WTC11 (cell line): ENCODE data around the gene MLX. TPM values are rescaled to one million over a fixed set of nuclear protein-coding genes. Genes with fewer than 3 reads are reported as not detected.

Experiments
- ATAC-seq: fragments of 200-7000 bp; cut with Tn5 transposase; 2 replicates; pipeline ENCODE4 v1.10.0; 2021; ENCODE audit warnings: mild to moderate bottlenecking, moderate library complexity
- CTCF ChIA-PET: fragments of 300-600 bp; sonication (Branson Sonifier 250); formaldehyde crosslinking; loops from one replicate; lab custom pipeline; 2021; ENCODE audit warnings: antibody characterized with exemption; lab: Charles Lee
- POLR2A ChIA-PET: fragments of 350-600 bp; sonication (Branson Sonifier 250); formaldehyde crosslinking; loops from one replicate; lab custom pipeline; 2021; ENCODE audit warnings: antibody characterized with exemption; lab: Charles Lee
- DNase-seq: peaks from one replicate; pipeline ENCODE4 v3.0.0; 2021; ENCODE audit warnings: low spot score
- H3K27ac Mint-ChIP-seq: 2 replicates; pipeline ENCODE4 v1.8.0; 2021; ENCODE audit warnings: mixed read lengths
- H3K27me3 Mint-ChIP-seq: 2 replicates; pipeline ENCODE4 v1.8.0; 2021; ENCODE audit warnings: low read depth, mild to moderate bottlenecking, moderate library complexity, mixed read lengths
- H3K36me3 Mint-ChIP-seq: 2 replicates; pipeline ENCODE4 v1.8.0; 2021; ENCODE audit warnings: mixed read lengths
- H3K4me1 Mint-ChIP-seq: 2 replicates; pipeline ENCODE4 v1.8.0; 2022; ENCODE audit warnings: mixed read lengths
- H3K4me3 Mint-ChIP-seq: 2 replicates; pipeline ENCODE4 v1.8.0; 2021; ENCODE audit warnings: mild to moderate bottlenecking, moderate library complexity, mixed read lengths
- H3K9me3 Mint-ChIP-seq: 2 replicates; pipeline ENCODE4 v1.8.0; 2021; ENCODE audit warnings: mixed read lengths
- AFF4 ChIP-seq: sonication (generic); formaldehyde crosslinking; IDR thresholded peaks from 2 replicates; pipeline ENCODE4 v1.8.1; 2023; ENCODE audit warnings: mild to moderate bottlenecking, missing genetic modification reagents, borderline replicate concordance
- CREM ChIP-seq: sonication (generic); formaldehyde crosslinking; IDR thresholded peaks from 2 replicates; pipeline ENCODE4 v1.8.1; 2022; ENCODE audit warnings: mild to moderate bottlenecking, missing genetic modification reagents, moderate library complexity
- GRHL2 ChIP-seq: fragments of 250-450 bp; sonication (Bioruptor Pico); IDR thresholded peaks from 2 replicates; pipeline ENCODE4 v1.8.0; 2022; ENCODE audit warnings: mild to moderate bottlenecking, moderate library complexity; ENCODE audit not compliant: insufficient replicate concordance, severe bottlenecking
- GTF2I ChIP-seq: fragments of 250-450 bp; sonication (Bioruptor Pico); conservative IDR thresholded peaks from 2 replicates; pipeline ENCODE4 v1.4.0; 2021; ENCODE audit warnings: mild to moderate bottlenecking
- HMGA2 ChIP-seq: fragments of 250-450 bp; sonication (Bioruptor Pico); IDR thresholded peaks from 2 replicates; pipeline ENCODE4 v1.4.0; 2021; ENCODE audit warnings: mild to moderate bottlenecking, moderate library complexity
- JAZF1 ChIP-seq: fragments of 250-450 bp; sonication (Bioruptor Pico); IDR thresholded peaks from 2 replicates; pipeline ENCODE4 v1.9.0; 2021; ENCODE audit warnings: moderate library complexity, mild to moderate bottlenecking, inconsistent platforms
- MYBL2 ChIP-seq: sonication (generic); formaldehyde crosslinking; IDR thresholded peaks from 2 replicates; pipeline ENCODE4 v1.8.1; 2023; ENCODE audit warnings: mild to moderate bottlenecking, moderate library complexity, missing genetic modification reagents
- PRRX2 ChIP-seq: fragments of 250-450 bp; sonication (Bioruptor Pico); IDR thresholded peaks from 2 replicates; pipeline ENCODE4 v1.8.0; 2021; ENCODE audit warnings: mild to moderate bottlenecking
- SMAD4 ChIP-seq: sonication (generic); formaldehyde crosslinking; IDR thresholded peaks from 2 replicates; pipeline ENCODE4 v1.8.0; 2022; ENCODE audit warnings: mild to moderate bottlenecking, missing genetic modification reagents
- SOX15 ChIP-seq: fragments of 250-450 bp; sonication (Bioruptor Pico); IDR thresholded peaks from 2 replicates; pipeline ENCODE4 v1.9.0; 2021; ENCODE audit warnings: mild to moderate bottlenecking
- SP1 ChIP-seq: sonication (generic); formaldehyde crosslinking; conservative IDR thresholded peaks from 2 replicates; pipeline ENCODE4 v1.8.1; 2022; ENCODE audit warnings: missing genetic modification reagents
- TEAD4 ChIP-seq: sonication (generic); formaldehyde crosslinking; IDR thresholded peaks from 2 replicates; pipeline ENCODE4 v1.8.0; 2022; ENCODE audit warnings: mild to moderate bottlenecking, missing genetic modification reagents
- ZNF138 ChIP-seq: sonication (generic); formaldehyde crosslinking; conservative IDR thresholded peaks from 2 replicates; pipeline ENCODE4 v1.8.1; 2022; ENCODE audit warnings: mild to moderate bottlenecking, moderate library complexity, missing genetic modification reagents
- ZNF281 ChIP-seq: sonication (generic); formaldehyde crosslinking; IDR thresholded peaks from 2 replicates; pipeline ENCODE4 v1.8.0; 2023; ENCODE audit warnings: mild to moderate bottlenecking, missing genetic modification reagents
- ZNF317 ChIP-seq: sonication (generic); formaldehyde crosslinking; IDR thresholded peaks from 2 replicates; pipeline ENCODE4 v1.8.1; 2023; ENCODE audit warnings: low read depth, mild to moderate bottlenecking, moderate library complexity, missing genetic modification reagents, borderline replicate concordance
- total RNA-seq: library from RNA; stranded (reverse); gene quantifications from 3 replicates; pipeline ENCODE4 v1.2.3, GENCODE V29; 2021
- TF ChIP-seq, protein P1 (sequence below): sonication (generic); formaldehyde crosslinking; IDR thresholded peaks from 2 replicates; pipeline ENCODE4 v1.8.1; 2022; ENCODE audit warnings: mild to moderate bottlenecking, missing genetic modification reagents, moderate library complexity, borderline replicate concordance
- TF ChIP-seq, protein P2 (sequence below): sonication (generic); formaldehyde crosslinking; conservative IDR thresholded peaks from 2 replicates; pipeline ENCODE4 v1.8.1; 2023; ENCODE audit warnings: mild to moderate bottlenecking, low read depth, missing genetic modification reagents, moderate library complexity

MLX gene
- total RNA-seq, 1 experiment from 2014 or later, result 34.9 TPM

- ChIA-PET CTCF (interaction anchor here (0.6 to 2.6 kb wide), 6 partner anchors 24 to 210 kb away, joined by 3 to 22 read pairs (median 9); partner anchors contain the start of gene PSMC3IP), POLR2A (no interaction called here)
- TF ChIP-seq SMAD4 (CRISPR knock-in tag) (no peak), TEAD4 (CRISPR knock-in tag) (no peak), JAZF1 (CRISPR knock-in tag) (no peak), SP1 (CRISPR knock-in tag) (no peak), PRRX2 (CRISPR knock-in tag) (no peak), SOX15 (no peak), CREM (CRISPR knock-in tag) (no peak)
- TF ChIP-seq, protein P1, sequence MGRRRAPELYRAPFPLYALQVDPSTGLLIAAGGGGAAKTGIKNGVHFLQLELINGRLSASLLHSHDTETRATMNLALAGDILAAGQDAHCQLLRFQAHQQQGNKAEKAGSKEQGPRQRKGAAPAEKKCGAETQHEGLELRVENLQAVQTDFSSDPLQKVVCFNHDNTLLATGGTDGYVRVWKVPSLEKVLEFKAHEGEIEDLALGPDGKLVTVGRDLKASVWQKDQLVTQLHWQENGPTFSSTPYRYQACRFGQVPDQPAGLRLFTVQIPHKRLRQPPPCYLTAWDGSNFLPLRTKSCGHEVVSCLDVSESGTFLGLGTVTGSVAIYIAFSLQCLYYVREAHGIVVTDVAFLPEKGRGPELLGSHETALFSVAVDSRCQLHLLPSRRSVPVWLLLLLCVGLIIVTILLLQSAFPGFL (CRISPR knock-in tag), result 0 out of 2 replicates have a peak, but pooled peaks have one; percentile 37
- no peaks in the 10 kb centered on the region for H3K36me3 Mint-ChIP-seq
- ATAC-seq, result peak; percentile 7
- H3K27ac Mint-ChIP-seq, result 0 out of 2 replicates have a peak overlapping the region, but pooled peaks have one; percentile 57
- peaks cover 2% of the 10 kb centered on the region; the same call in 1 of the 2 replicates for H3K27me3 Mint-ChIP-seq
- H3K9me3 Mint-ChIP-seq, result no peaks in the 10 kb centered on the region
- peaks cover 20% of the 10 kb centered on the region for H3K4me1 Mint-ChIP-seq
- peak; percentile 58 for DNase-seq
- H3K4me3 Mint-ChIP-seq, result peak overlapping the region; percentile 85
Observed at GRCh38 chr17:42553161-42553818, 13.6 kb upstream of the MLX start.

- Mint-ChIP-seq H3K27ac (no peak overlapping the region), H3K9me3 (no peaks in the 10 kb centered on the region), H3K4me3 (peak overlapping the region; percentile 85), H3K36me3 (no peaks in the 10 kb centered on the region), H3K27me3 (peaks cover under 1% of the 10 kb centered on the region; the same call in 1 of the 2 replicates), H3K4me1 (peaks cover 18% of the 10 kb centered on the region)
- ATAC-seq, result no peak
- POLR2A ChIA-PET, result interaction anchor here (1.0 to 1.3 kb wide), 4 partner anchors 16 to 129 kb away, joined by 3 to 4 read pairs (median 3); partner anchors contain the start of gene PSMC3IP
- TF ChIP-seq MYBL2, result no peak
- TF ChIP-seq GTF2I (CRISPR knock-in tag), result peak; percentile 95
- DNase-seq, result no peak
- CTCF ChIA-PET, result interaction anchor here (0.6 to 2.6 kb wide), 11 partner anchors 24 to 209 kb away, joined by 3 to 22 read pairs (median 6); partner anchors contain the start of genes CNTNAP1 and PSMC3IP
Observed at GRCh38 chr17:42553866-42554249, 13.0 kb upstream of the MLX start.

DNA sequence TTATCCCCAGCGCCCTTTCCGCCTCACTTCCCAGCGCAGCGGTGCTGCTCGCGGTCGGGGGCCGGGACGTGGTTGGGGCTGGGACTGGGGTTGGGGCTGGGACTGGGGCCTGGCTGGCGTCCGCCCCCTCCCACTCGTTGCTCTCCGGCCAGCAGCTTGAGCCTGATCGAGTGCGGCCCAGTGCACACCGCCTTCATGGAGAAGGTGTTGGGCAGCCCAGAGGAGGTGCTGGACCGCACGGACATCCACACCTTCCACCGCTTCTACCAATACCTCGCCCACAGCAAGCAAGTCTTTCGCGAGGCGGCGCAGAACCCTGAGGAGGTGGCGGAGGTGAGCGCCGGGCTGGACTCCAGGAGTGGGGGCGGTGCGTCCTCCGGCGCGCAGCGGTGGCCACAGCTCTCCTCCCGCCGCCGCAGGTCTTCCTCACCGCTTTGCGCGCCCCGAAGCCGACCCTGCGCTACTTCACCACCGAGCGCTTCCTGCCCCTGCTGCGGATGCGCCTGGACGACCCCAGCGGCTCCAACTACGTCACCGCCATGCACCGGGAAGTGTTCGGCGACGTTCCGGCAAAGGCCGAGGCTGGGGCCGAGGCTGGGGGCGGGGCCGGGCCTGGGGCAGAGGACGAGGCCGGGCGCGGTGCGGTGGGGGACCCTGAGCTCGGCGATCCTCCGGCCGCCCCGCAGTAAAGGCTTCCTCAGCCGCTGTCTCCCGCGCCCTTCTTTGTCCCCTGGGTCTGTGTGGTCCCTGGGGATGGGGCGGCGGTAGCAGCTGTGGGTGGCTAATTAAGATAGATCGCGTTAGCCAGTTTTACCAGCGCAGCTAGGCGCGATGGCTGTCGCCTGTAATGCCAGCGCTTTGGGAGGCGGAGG, 12.4 kb upstream of the MLX start:
- no peaks in the 10 kb centered on the region for H3K9me3 Mint-ChIP-seq
- H3K27me3 Mint-ChIP-seq, result no peaks in the 10 kb centered on the region
- CTCF ChIA-PET, result interaction anchor here (0.6 to 2.6 kb wide), 13 partner anchors 9 to 534 kb away, joined by 3 to 22 read pairs (median 4); partner anchors contain the start of genes CNTNAP1, NKIRAS2 and PSMC3IP
- H3K4me3 Mint-ChIP-seq, result peak overlapping the region; percentile 85
- peak; percentile 81 for ATAC-seq
- peak; percentile 93 for DNase-seq
- no peaks in the 10 kb centered on the region for H3K36me3 Mint-ChIP-seq
- POLR2A ChIA-PET, result interaction anchor here (0.6 to 1.3 kb wide), 6 partner anchors 16 to 129 kb away, joined by 3 to 4 read pairs (median 3); partner anchors contain the start of genes PSMC3IP and TUBG1
- H3K27ac Mint-ChIP-seq, result peak overlapping the region; percentile 79
- peaks cover 12% of the 10 kb centered on the region for H3K4me1 Mint-ChIP-seq
- peak; percentile 88 for TF ChIP-seq SP1 (CRISPR knock-in tag)
- TF ChIP-seq, protein P2, sequence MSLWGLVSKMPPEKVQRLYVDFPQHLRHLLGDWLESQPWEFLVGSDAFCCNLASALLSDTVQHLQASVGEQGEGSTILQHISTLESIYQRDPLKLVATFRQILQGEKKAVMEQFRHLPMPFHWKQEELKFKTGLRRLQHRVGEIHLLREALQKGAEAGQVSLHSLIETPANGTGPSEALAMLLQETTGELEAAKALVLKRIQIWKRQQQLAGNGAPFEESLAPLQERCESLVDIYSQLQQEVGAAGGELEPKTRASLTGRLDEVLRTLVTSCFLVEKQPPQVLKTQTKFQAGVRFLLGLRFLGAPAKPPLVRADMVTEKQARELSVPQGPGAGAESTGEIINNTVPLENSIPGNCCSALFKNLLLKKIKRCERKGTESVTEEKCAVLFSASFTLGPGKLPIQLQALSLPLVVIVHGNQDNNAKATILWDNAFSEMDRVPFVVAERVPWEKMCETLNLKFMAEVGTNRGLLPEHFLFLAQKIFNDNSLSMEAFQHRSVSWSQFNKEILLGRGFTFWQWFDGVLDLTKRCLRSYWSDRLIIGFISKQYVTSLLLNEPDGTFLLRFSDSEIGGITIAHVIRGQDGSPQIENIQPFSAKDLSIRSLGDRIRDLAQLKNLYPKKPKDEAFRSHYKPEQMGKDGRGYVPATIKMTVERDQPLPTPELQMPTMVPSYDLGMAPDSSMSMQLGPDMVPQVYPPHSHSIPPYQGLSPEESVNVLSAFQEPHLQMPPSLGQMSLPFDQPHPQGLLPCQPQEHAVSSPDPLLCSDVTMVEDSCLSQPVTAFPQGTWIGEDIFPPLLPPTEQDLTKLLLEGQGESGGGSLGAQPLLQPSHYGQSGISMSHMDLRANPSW (CRISPR knock-in tag), result no peak
- no peak; the same call in 1 of the 2 replicates for TF ChIP-seq ZNF281 (CRISPR knock-in tag)
- 0 out of 2 replicates have a peak, but pooled peaks have one; percentile 23 for TF ChIP-seq ZNF138 (CRISPR knock-in tag)
- no peak for TF ChIP-seq ZNF317
- no peak for TF ChIP-seq GRHL2
- TF ChIP-seq HMGA2, result no peak
- peak; percentile 69; the same call in 1 of the 2 replicates for TF ChIP-seq AFF4 (CRISPR knock-in tag)
